Upper lobe of left lung (tissue), 4 donors: ENCODE results near the gene INPP5D.

Experiments
- CTCF ChIP-seq, 6 experiments: fragments of 450-650 bp in 4 of 6; fragments of 200-600 bp in 2 of 6; sonication (generic) in 2 of 6; IDR thresholded peaks; one replicate each; pipeline ENCODE4 v1.5.1; 2016 to 2019; ENCODE audit warnings: antibody characterized with exemption in 6 of 6
- EP300 ChIP-seq, 4 donors: sonication (generic); formaldehyde crosslinking; IDR thresholded peaks; one replicate each; pipeline ENCODE4 v1.5.1; 2017; ENCODE audit warnings: antibody characterized with exemption in 4 of 4, control low read depth in 2 of 4
- POLR2A ChIP-seq, 4 donors: fragments of 450-650 bp; IDR thresholded peaks; one replicate each; pipeline ENCODE4 v1.5.1; 2016 to 2017; ENCODE audit warnings: antibody characterized with exemption in 4 of 4, mild to moderate bottlenecking in 2 of 4
- POLR2AphosphoS5 ChIP-seq, 2 donors: sonication (generic); formaldehyde crosslinking; IDR thresholded peaks; one replicate each; pipeline ENCODE4 v1.5.1; 2017; ENCODE audit warnings: antibody characterized with exemption in 2 of 2

GRCh38 chr2:233033672-233034071 is 26.5 kb upstream of the INPP5D start:
- no peak for TF ChIP-seq CTCF (IDR thresholded peaks at IDR 0.05)
- TF ChIP-seq POLR2AphosphoS5 (IDR thresholded peaks at IDR 0.05) = no peak
- no peak for TF ChIP-seq POLR2A (IDR thresholded peaks at IDR 0.05)
- no peak for TF ChIP-seq EP300 (IDR thresholded peaks at IDR 0.05)
